ENCODE measurements around the gene SYT1. TPM values are rescaled to one million over a fixed set of nuclear protein-coding genes. Genes with fewer than 3 reads are reported as not detected.

The SYT1 gene
- total RNA-seq, 4 donors from 2014 or later = 1.1 to 3.7 (median 1.9) TPM

GRCh38 chr12:79128956-79129355 is 264.4 kb downstream of the SYT1 start:
- TF ChIP-seq CTCF (IDR thresholded peaks at IDR 0.05; ENCODE audit: low read depth) = no peak

DNA sequence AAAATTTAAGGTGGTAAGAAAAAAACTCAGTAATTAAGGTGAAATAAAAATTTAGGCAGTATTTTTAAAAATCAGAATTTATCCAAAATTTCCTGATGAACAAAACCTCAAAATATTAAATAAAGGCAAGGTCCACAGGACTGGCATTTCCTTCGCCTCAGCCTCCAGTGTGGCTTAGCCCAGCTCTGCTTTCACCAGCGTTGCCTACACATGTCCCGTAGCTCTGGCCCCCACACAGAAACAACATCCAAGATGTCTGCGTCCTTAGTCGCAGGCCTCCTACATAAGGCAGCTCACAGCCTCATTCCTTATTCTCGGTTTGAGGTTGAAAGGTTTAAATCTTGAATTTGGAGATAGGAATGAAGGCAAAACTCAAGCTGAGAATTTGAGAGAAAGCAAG is 274.3 kb downstream of the SYT1 start:
- no peak for TF ChIP-seq CTCF (IDR thresholded peaks at IDR 0.05; ENCODE audit: low read depth)

DNA sequence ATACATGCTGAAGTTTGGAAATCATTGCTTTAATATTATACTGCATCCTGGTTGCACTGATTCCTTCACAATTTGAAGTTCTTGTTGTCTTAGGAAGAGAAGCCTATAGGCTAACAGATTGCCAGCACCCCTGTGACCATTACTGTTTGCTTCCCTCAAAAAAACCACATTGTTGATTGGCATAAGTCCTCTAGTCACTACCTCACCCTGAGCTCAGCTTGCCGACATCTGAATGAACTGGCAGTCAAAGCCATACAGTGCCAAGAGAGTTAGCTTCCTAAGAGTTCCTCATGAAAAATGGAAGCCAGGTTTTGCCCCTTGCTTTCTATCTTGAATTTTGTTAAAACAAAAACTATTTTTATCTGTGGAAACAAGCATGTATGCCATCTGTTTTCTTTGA is 276.1 kb downstream of the SYT1 start:
- no peak for TF ChIP-seq CTCF (IDR thresholded peaks at IDR 0.05; ENCODE audit: low read depth)

GRCh38 chr12:79141776-79142175 is 277.2 kb downstream of the SYT1 start:
- no peak for TF ChIP-seq CTCF (IDR thresholded peaks at IDR 0.05; ENCODE audit: low read depth)

DNA sequence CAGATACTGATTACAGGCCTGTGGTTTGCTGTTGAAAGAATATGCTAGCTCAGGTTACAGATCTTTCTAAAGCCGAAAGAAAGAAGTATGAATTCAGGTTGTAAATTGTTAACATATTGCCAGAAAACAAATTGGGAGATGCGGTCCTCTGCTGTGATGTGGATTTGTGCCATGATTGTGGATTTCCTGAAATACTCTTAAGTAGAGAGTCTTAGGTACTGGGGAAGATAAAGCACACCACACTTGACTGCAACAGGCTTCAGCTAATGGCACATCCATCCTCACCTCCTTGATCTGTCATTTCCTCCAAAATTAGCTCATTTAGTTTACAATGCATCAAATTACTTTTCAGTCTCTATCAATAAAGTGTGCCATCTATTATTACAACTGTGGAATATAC is 279.2 kb downstream of the SYT1 start:
- no peak for TF ChIP-seq CTCF (IDR thresholded peaks at IDR 0.05; ENCODE audit: low read depth)

GRCh38 chr12:79151956-79152355 is 287.4 kb downstream of the SYT1 start:
- TF ChIP-seq CTCF (IDR thresholded peaks at IDR 0.05; ENCODE audit: low read depth) = no peak

- no peak for TF ChIP-seq CTCF (IDR thresholded peaks at IDR 0.05; ENCODE audit: low read depth)
Measured at GRCh38 chr12:79155683-79156082, 291.1 kb downstream of the SYT1 start.
